Esophagus squamous epithelium (tissue), 4 donors: ENCODE results near the gene RINL.

Experiments
- CTCF ChIP-seq, 6 experiments: fragments of 450-650 bp in 4 of 6; fragments of 200-600 bp in 2 of 6; sonication (generic) in 2 of 6; IDR thresholded peaks; one replicate each; pipeline ENCODE4 v1.5.1; 2016 to 2019; ENCODE audit warnings: antibody characterized with exemption in 6 of 6, mild to moderate bottlenecking in 4 of 6, moderate library complexity in 4 of 6
- POLR2A ChIP-seq, 4 donors: fragments of 450-650 bp; IDR thresholded peaks; one replicate each; pipeline ENCODE4 v1.6.1; 2017; ENCODE audit warnings: antibody characterized with exemption in 4 of 4, mild to moderate bottlenecking in 4 of 4, moderate library complexity in 3 of 4

GRCh38 chr19:38852231-38853044 lies 25.6 kb downstream of the RINL start:
- TF ChIP-seq CTCF (IDR thresholded peaks at IDR 0.05) (no peak), POLR2A (IDR thresholded peaks at IDR 0.05) (peak in 2 of 4 donors; percentile 59 to 65)
